NCI-H2029 treated with DMSO at 0.1 percent for 48 hours (cell line): Measurements from ENCODE around the gene CHRND.

Experiments
- DNase-seq: peaks from one replicate; lab custom pipeline; 2025; lab: John Stamatoyannopoulos, UW

Gene CHRND

GRCh38 chr2:232488097-232488711 is 37.8 kb upstream of the CHRND start:
- no peak for DNase-seq

GRCh38 chr2:232488721-232489300 is 37.1 kb upstream of the CHRND start:
- DNase-seq: no peak

- DNase-seq: no peak
Observed at GRCh38 chr2:232489516-232490220, 36.3 kb upstream of the CHRND start.

GRCh38 chr2:232490221-232491138 is 35.5 kb upstream of the CHRND start:
- DNase-seq: no peak

GRCh38 chr2:232491139-232491780 is 34.7 kb upstream of the CHRND start:
- DNase-seq: no peak

GRCh38 chr2:232492236-232492848 is 33.6 kb upstream of the CHRND start:
- no peak for DNase-seq

GRCh38 chr2:232492963-232493700 is 32.8 kb upstream of the CHRND start:
- no peak for DNase-seq

- DNase-seq: no peak
Observed at GRCh38 chr2:232493701-232494474, 32.1 kb upstream of the CHRND start.

GRCh38 chr2:232494542-232494941 is 31.4 kb upstream of the CHRND start:
- DNase-seq: no peak

GRCh38 chr2:232495292-232495691 is 30.7 kb upstream of the CHRND start:
- DNase-seq: no peak

- DNase-seq: no peak
Observed at GRCh38 chr2:232496501-232497270, 29.3 kb upstream of the CHRND start.

GRCh38 chr2:232497348-232497747 is 28.6 kb upstream of the CHRND start:
- no peak for DNase-seq

- DNase-seq: no peak
Observed at GRCh38 chr2:232498452-232498851, 27.5 kb upstream of the CHRND start.

GRCh38 chr2:232501331-232501771 is 24.6 kb upstream of the CHRND start:
- DNase-seq: no peak

- DNase-seq: no peak
Observed at GRCh38 chr2:232501794-232502390, 24.1 kb upstream of the CHRND start.

GRCh38 chr2:232502511-232502910 is 23.4 kb upstream of the CHRND start:
- no peak for DNase-seq

- no peak for DNase-seq
Observed at GRCh38 chr2:232502911-232503808, 22.8 kb upstream of the CHRND start.
